ENCODE measurements around the gene HBG1. TPM values are rescaled to one million over a fixed set of nuclear protein-coding genes. Genes with fewer than 3 reads are reported as not detected.

Gene HBG1
- total RNA-seq, 2 donors from 2014 or later: 5.7 TPM; not detected in 1

DNA sequence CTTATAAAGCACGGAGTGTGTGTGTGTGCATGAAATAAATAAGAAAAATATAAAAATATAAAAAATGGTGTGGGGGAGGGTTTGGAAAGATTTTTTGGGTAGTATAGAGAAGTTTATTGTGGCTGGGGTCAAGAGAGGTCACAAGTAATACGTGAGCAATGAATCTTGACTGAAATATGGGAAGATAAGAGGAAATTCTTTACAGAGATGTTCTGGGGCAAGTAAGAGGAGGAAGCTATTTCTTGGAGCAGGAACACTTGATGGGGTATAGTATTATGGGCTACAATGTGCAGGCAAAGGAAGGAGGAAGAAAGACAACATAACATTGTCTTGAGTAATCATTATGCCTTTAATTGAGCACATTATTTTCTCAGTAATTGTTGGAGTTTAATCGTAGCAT is 17.5 kb downstream of the HBG1 start:
- no peak for DNase-seq
- H3K9me3 ChIP-seq: no peaks in the 10 kb centered on the region
- intact Hi-C loops (cut with DNase I): no loop called here
- no peak overlapping the region for H3K9ac ChIP-seq (ENCODE audit: low read depth in 2 of 2, low read length in 2 of 2)
- no peak overlapping the region for H3K4me3 ChIP-seq
- no peaks in the 10 kb centered on the region for H3K4me1 ChIP-seq
- H3K27ac ChIP-seq: no peak overlapping the region
- no peaks in the 10 kb centered on the region for H3K36me3 ChIP-seq
- H3K27me3 ChIP-seq: no peaks in the 10 kb centered on the region
- TF ChIP-seq, protein P1, sequence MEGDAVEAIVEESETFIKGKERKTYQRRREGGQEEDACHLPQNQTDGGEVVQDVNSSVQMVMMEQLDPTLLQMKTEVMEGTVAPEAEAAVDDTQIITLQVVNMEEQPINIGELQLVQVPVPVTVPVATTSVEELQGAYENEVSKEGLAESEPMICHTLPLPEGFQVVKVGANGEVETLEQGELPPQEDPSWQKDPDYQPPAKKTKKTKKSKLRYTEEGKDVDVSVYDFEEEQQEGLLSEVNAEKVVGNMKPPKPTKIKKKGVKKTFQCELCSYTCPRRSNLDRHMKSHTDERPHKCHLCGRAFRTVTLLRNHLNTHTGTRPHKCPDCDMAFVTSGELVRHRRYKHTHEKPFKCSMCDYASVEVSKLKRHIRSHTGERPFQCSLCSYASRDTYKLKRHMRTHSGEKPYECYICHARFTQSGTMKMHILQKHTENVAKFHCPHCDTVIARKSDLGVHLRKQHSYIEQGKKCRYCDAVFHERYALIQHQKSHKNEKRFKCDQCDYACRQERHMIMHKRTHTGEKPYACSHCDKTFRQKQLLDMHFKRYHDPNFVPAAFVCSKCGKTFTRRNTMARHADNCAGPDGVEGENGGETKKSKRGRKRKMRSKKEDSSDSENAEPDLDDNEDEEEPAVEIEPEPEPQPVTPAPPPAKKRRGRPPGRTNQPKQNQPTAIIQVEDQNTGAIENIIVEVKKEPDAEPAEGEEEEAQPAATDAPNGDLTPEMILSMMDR (IDR thresholded peaks at IDR 0.05): no peak

DNA sequence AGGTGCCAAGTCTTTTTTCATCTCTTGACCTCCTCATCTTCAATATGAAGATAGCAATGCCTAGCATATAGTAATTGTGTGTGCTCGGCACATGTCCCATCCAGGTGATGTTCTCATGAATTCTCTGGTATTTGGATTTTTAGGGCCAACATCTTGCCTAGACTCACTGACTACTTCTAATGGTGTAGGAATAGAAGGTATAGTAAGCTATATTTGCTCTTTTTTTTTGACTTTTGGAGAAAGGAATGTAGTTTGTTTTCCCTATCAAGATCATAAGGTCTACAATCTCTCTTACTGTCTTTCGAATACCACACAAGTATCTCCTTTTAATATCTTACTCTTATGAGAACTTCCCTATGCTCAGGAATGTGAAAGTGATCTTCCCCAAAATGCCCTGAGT is 18.5 kb downstream of the HBG1 start:
- no peaks in the 10 kb centered on the region for H3K4me1 ChIP-seq
- no peak overlapping the region for H3K4me3 ChIP-seq
- no peaks in the 10 kb centered on the region for H3K27me3 ChIP-seq
- no peaks in the 10 kb centered on the region for H3K9me3 ChIP-seq
- TF ChIP-seq, protein P1 (IDR thresholded peaks at IDR 0.05): no peak
- intact Hi-C loops (cut with DNase I): no loop called here
- H3K36me3 ChIP-seq: no peaks in the 10 kb centered on the region
- DNase-seq: no peak
- H3K9ac ChIP-seq (ENCODE audit: low read depth in 2 of 2, low read length in 2 of 2): no peak overlapping the region
- no peak overlapping the region for H3K27ac ChIP-seq

DNA sequence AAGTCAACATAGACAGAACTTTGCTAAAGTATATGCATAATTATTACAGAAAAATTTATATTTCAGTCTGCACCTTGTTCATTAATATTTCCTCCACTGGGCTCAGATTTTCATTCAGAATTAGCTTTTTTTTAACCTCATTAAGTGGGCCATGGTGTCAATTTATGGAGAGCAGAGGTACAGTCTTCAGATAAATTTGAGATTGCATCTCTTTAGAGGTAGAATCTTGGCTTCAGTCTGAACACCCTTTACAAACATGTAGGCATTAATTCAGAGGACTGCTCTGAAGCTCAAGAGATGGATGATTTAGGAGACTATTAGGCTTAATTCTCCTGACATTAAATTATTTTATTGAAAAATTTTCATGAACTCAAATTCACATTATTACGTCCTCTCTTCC is 19.4 kb downstream of the HBG1 start:
- no peak for DNase-seq
- Histone ChIP-seq H3K27me3 (no peaks in the 10 kb centered on the region), H3K4me1 (no peaks in the 10 kb centered on the region), H3K36me3 (no peaks in the 10 kb centered on the region), H3K27ac (no peak overlapping the region), H3K9me3 (no peaks in the 10 kb centered on the region), H3K9ac (ENCODE audit: low read depth in 2 of 2, low read length in 2 of 2) (no peak overlapping the region), H3K4me3 (no peak overlapping the region)
- TF ChIP-seq, protein P1 (IDR thresholded peaks at IDR 0.05): no peak
- intact Hi-C loops (cut with DNase I): no loop called here

DNA sequence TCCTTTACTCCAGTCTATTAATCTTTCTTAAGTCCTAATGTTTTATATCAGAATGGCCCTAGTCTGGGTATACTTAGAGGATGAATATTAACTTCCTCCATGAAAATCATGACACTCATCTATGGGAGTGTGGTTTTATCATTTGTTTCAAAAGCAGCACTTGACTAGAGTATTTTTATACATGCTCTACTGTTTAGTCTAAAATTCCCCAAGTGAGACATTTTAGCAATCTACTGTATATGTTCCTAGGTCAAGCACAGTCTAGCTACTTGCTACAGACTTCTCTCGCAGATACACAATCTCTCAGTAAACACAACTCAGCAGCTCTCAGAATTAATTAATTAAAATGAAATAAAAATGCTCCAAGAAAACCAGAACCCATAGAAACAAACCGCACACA is 19.9 kb downstream of the HBG1 start:
- H3K27ac ChIP-seq: no peak overlapping the region
- H3K4me1 ChIP-seq: no peaks in the 10 kb centered on the region
- no peaks in the 10 kb centered on the region for H3K36me3 ChIP-seq
- TF ChIP-seq, protein P1 (IDR thresholded peaks at IDR 0.05): no peak
- no peaks in the 10 kb centered on the region for H3K9me3 ChIP-seq
- H3K27me3 ChIP-seq: no peaks in the 10 kb centered on the region
- no peak overlapping the region for H3K9ac ChIP-seq (ENCODE audit: low read depth in 2 of 2, low read length in 2 of 2)
- no peak overlapping the region for H3K4me3 ChIP-seq
- no peak for DNase-seq
- intact Hi-C loops (cut with DNase I): no loop called here

DNA sequence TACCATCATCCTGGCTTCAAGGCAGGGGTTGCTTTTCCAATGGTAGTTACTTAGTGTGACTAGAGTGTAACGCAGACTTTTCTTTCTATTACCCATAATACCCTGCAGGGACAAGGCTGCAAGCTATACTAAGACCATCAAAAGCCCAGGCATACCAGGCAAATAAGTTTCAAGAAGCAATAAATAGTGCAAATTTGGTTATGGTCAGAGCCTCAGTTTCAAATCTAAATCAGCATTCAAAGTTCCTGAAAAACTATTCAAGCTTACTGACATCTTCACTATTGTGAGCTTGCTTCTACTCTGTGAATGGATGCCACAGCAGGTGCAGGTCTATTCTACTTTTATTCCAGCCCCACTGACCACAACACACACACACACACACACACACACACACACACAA is 20.3 kb downstream of the HBG1 start:
- H3K4me1 ChIP-seq: no peaks in the 10 kb centered on the region
- H3K27ac ChIP-seq: no peak overlapping the region
- no peaks in the 10 kb centered on the region for H3K36me3 ChIP-seq
- H3K9ac ChIP-seq (ENCODE audit: low read depth in 2 of 2, low read length in 2 of 2): no peak overlapping the region
- TF ChIP-seq, protein P1 (IDR thresholded peaks at IDR 0.05): no peak
- H3K27me3 ChIP-seq: no peaks in the 10 kb centered on the region
- intact Hi-C loops (cut with DNase I): no loop called here
- H3K4me3 ChIP-seq: no peak overlapping the region
- no peaks in the 10 kb centered on the region for H3K9me3 ChIP-seq
- no peak for DNase-seq

DNA sequence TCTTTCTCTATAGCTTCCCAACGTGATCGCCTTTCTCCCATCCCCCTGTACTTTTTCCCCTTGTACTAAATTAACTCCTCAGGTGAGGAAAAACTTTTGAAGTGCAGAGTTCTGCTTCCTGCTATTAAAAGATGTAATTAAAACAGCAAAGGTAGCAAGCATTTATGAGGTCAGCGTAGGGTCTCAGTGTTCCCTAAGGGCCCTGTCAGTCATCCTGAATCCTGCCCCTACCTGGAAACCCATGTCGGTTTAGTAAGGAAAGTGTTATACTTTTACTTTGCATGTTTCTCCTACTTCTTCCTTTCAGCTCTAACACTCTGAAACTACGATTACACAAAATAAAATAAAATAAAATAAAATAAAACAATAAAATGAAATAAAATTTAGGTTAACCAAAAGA is 21.5 kb downstream of the HBG1 start:
- TF ChIP-seq, protein P1 (IDR thresholded peaks at IDR 0.05): no peak
- Histone ChIP-seq H3K27me3 (no peaks in the 10 kb centered on the region), H3K4me1 (no peaks in the 10 kb centered on the region), H3K27ac (no peak overlapping the region), H3K36me3 (no peaks in the 10 kb centered on the region), H3K4me3 (no peak overlapping the region), H3K9ac (ENCODE audit: low read depth in 2 of 2, low read length in 2 of 2) (no peak overlapping the region), H3K9me3 (no peaks in the 10 kb centered on the region)
- no peak for DNase-seq
- intact Hi-C loops (cut with DNase I): no loop called here

All from colonic mucosa (tissue), 4 donors.